Suprapubic skin (tissue), 4 donors: Measurements from ENCODE around the gene PPP3CB. TPM values are rescaled to one million over a fixed set of nuclear protein-coding genes. Genes with fewer than 3 reads are reported as not detected.

Source experiments
- DNase-seq, 2 donors: peaks; one replicate each; pipeline ENCODE4 v3.0.0-alpha.2; 2019; ENCODE audit warnings: low spot score in 2 of 2
- H3K27ac ChIP-seq: fragments of 200-600 bp; sonication (generic); one replicate; pipeline ENCODE4 v1.5.1; 2019
- H3K27me3 ChIP-seq: fragments of 200-600 bp; sonication (generic); one replicate; pipeline ENCODE4 v1.5.1; 2019
- H3K36me3 ChIP-seq: fragments of 200-600 bp; sonication (generic); one replicate; pipeline ENCODE4 v1.5.1; 2019
- H3K4me1 ChIP-seq: fragments of 200-600 bp; sonication (generic); one replicate; pipeline ENCODE4 v1.5.1; 2019
- H3K4me3 ChIP-seq: fragments of 200-600 bp; sonication (generic); one replicate; pipeline ENCODE4 v1.5.1; 2019; ENCODE audit warnings: mild to moderate bottlenecking
- H3K9me3 ChIP-seq: fragments of 200-600 bp; sonication (generic); one replicate; pipeline ENCODE4 v1.5.1; 2019
- CTCF ChIP-seq, 2 donors: fragments of 200-600 bp in 1 of 2; fragments of 450-650 bp in 1 of 2; sonication (generic) in 1 of 2; IDR thresholded peaks; one replicate each; pipeline ENCODE4 v1.5.1; 2016 to 2019; ENCODE audit warnings: antibody characterized with exemption in 2 of 2, mild to moderate bottlenecking in 1 of 2, moderate library complexity in 1 of 2
- EP300 ChIP-seq: sonication (generic); formaldehyde crosslinking; IDR thresholded peaks from one replicate; pipeline ENCODE4 v1.6.1; 2017; ENCODE audit warnings: antibody characterized with exemption
- POLR2A ChIP-seq, 2 donors: fragments of 450-650 bp; IDR thresholded peaks; one replicate each; pipeline ENCODE4 v1.6.1; 2017; ENCODE audit warnings: antibody characterized with exemption in 2 of 2, mild to moderate bottlenecking in 2 of 2, moderate library complexity in 2 of 2
- POLR2AphosphoS5 ChIP-seq, 3 donors: sonication (generic); formaldehyde crosslinking; IDR thresholded peaks; one replicate each; pipeline ENCODE4 v1.6.1; 2017; ENCODE audit warnings: antibody characterized with exemption in 3 of 3
- WGBS: methylation state at CpG from one replicate; pipeline ENCODE4 v1.1.5; 2018; 5-methylcytosine and 5-hydroxymethylcytosine counted together
- total RNA-seq, 4 donors: library from RNA; depleted of rRNA; stranded (reverse); fragments of >200 nt; gene quantifications; one replicate each; pipeline ENCODE4 v1.1.0, GENCODE V29; 2016

The PPP3CB gene
- total RNA-seq, 4 donors from 2014 or later, result 24.9 to 45.4 (median 30.5) TPM

- no peak for TF ChIP-seq EP300
- Histone ChIP-seq H3K27me3 (no peaks in the 10 kb centered on the region), H3K36me3 (peaks cover 67% of the 10 kb centered on the region), H3K9me3 (no peaks in the 10 kb centered on the region), H3K4me3 (no peak overlapping the region), H3K27ac (no peak overlapping the region), H3K4me1 (peaks cover 2% of the 10 kb centered on the region)
- no peak for DNase-seq
- WGBS, result 90% methylated on average over 2 of the region's 2 CpGs
These were observed 28.6 kb downstream of the PPP3CB start for GRCh38 chr10:73467206-73467605.

GRCh38 chr10:73465978-73466726, 29.7 kb downstream of the PPP3CB start:
- Histone ChIP-seq H3K9me3 (no peaks in the 10 kb centered on the region), H3K4me3 (no peak overlapping the region)

GRCh38 chr10:73460897-73461296, 34.9 kb downstream of the PPP3CB start:
- DNase-seq, result no peak
- Histone ChIP-seq H3K36me3 (peaks cover 28% of the 10 kb centered on the region), H3K4me3 (no peak overlapping the region), H3K4me1 (no peaks in the 10 kb centered on the region), H3K9me3 (no peaks in the 10 kb centered on the region), H3K27ac (no peak overlapping the region), H3K27me3 (no peaks in the 10 kb centered on the region)
- WGBS, result 97% methylated on average over 4 of the region's 4 CpGs
- TF ChIP-seq POLR2A (IDR thresholded peaks at IDR 0.05) (no peak), CTCF (IDR thresholded peaks at IDR 0.05) (no peak), POLR2AphosphoS5 (IDR thresholded peaks at IDR 0.05) (no peak), EP300 (no peak)

More at GRCh38 chr10:73465978-73466726, 29.7 kb downstream of the PPP3CB start:
- Histone ChIP-seq H3K4me1 (peaks cover 2% of the 10 kb centered on the region), H3K36me3 (peaks cover 58% of the 10 kb centered on the region), H3K27me3 (no peaks in the 10 kb centered on the region), H3K27ac (no peak overlapping the region)
- TF ChIP-seq EP300 (no peak), POLR2A (IDR thresholded peaks at IDR 0.05) (no peak), POLR2AphosphoS5 (IDR thresholded peaks at IDR 0.05) (no peak), CTCF (IDR thresholded peaks at IDR 0.05) (no peak)
- no peak for DNase-seq
- 90% methylated on average over 2 of the region's 2 CpGs for WGBS

- DNase-seq, result no peak
- Histone ChIP-seq H3K4me1 (no peaks in the 10 kb centered on the region), H3K9me3 (no peaks in the 10 kb centered on the region), H3K27me3 (no peaks in the 10 kb centered on the region), H3K27ac (no peak overlapping the region), H3K36me3 (peaks cover 20% of the 10 kb centered on the region), H3K4me3 (no peak overlapping the region)
- TF ChIP-seq EP300 (no peak), CTCF (IDR thresholded peaks at IDR 0.05) (no peak), POLR2A (IDR thresholded peaks at IDR 0.05) (no peak), POLR2AphosphoS5 (IDR thresholded peaks at IDR 0.05) (no peak)
- WGBS, result 92% methylated on average over 6 of the region's 6 CpGs
These were observed 36.0 kb downstream of the PPP3CB start for GRCh38 chr10:73459683-73460314.

GRCh38 chr10:73456187-73456890, 39.5 kb downstream of the PPP3CB start:
- peaks cover 33% of the 10 kb centered on the region for H3K36me3 ChIP-seq
- H3K27ac ChIP-seq, result no peak overlapping the region
- 91% methylated on average over 2 of the region's 2 CpGs for WGBS
- DNase-seq, result no peak
- H3K27me3 ChIP-seq, result no peaks in the 10 kb centered on the region
- no peaks in the 10 kb centered on the region for H3K4me1 ChIP-seq
- H3K9me3 ChIP-seq, result no peaks in the 10 kb centered on the region
- TF ChIP-seq POLR2AphosphoS5 (IDR thresholded peaks at IDR 0.05), result no peak
- TF ChIP-seq CTCF (IDR thresholded peaks at IDR 0.05), result no peak
- no peak for TF ChIP-seq EP300
- TF ChIP-seq POLR2A (IDR thresholded peaks at IDR 0.05), result no peak
- no peak overlapping the region for H3K4me3 ChIP-seq
